EH (cell line): ENCODE measurements around the gene CCDC102A.

Experiments used
- DNase-seq: peaks from one replicate; pipeline ENCODE4 v3.0.0-alpha.2; 2015; ENCODE audit warnings: low read depth

Gene CCDC102A

GRCh38 chr16:57537581-57538234 lies 1.3 kb upstream of the CCDC102A start:
- DNase-seq: no peak

DNA sequence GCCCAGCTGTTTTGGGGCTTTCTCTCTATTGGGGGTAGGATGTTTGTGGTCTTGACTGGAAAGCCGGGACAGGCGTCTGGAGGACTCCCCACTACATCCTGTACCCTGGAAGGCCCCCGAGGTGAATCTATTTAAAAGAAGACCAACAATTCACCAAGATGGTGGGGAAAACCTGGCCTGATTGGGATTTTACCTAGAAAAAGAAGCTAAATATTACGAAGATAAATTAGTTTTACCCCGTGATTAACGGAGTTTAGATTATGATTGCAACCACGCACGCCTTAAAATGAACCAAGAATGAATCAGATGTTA lies 779 bp upstream of the CCDC102A start:
- DNase-seq: peak; percentile 27

GRCh38 chr16:57535680-57536305 lies 578 bp downstream of the CCDC102A start:
- DNase-seq: peak; percentile 89

GRCh38 chr16:57534881-57535658 lies 1.3 kb downstream of the CCDC102A start:
- no peak for DNase-seq

GRCh38 chr16:57534337-57534880 lies 2.0 kb downstream of the CCDC102A start:
- DNase-seq: no peak

- no peak for DNase-seq
Observed at GRCh38 chr16:57533431-57534336, 2.7 kb downstream of the CCDC102A start.

DNA sequence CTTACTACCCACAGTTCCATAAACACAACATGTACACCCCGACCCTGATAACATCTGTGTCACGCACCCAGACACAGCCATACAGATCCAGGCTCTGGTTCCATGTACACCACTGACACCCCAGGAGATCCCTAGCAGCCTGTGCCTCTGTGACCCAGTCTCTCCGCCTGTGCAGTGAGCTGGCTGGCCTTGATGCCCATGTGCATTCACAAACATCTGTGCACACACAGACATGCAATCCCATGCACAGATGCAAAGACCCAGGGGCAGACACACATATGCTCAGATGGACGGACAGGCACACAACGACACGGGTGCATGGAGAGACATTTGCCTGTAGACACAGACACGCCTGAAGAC lies 4.1 kb downstream of the CCDC102A start:
- DNase-seq: no peak

DNA sequence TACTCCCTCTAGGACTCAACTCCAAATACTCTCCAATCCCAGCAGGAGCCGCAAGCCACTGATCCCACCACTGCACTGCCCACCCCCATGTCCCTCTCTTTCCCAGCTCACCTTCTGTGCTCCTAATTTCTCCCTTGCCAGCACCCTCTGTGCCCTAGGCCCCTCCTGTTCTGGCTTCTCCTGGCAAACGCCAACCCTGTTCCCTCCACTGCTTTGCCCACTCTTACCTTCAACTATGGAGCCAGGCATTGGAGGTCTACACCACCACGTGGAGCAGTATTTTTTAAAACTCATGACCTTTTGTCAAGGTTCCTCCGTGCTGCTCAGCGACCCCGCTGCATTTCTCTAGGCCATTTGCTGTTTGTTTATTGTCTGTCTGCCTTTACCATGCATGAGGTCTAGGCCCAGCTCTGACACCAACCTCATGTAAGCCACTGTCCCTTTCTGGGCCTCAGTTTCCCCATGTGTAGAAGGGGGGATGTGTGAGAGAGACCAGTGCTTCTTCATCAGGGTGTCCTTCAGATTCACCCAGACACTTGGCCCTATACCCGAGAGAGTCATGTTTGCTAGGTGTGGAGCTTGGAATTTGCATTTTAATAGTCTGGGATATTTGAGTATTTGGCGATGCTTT lies 4.6 kb downstream of the CCDC102A start:
- no peak for DNase-seq

DNA sequence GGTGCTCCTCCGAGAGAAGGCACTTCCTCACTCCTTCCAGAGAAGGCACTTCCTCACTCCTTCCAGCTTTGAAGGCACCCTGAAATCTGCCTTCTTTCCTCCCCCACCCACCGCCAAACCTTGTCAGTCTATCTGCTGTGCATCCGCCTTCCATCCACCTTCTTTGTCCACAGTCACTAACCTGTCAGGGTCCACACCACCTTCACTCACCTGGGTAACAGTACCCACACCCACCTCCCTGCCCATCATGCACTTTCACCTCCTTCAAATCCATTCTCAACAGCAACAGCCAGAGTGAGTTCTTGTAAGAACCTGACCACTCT lies 5.2 kb downstream of the CCDC102A start:
- no peak for DNase-seq

GRCh38 chr16:57530522-57531252 lies 5.7 kb downstream of the CCDC102A start:
- no peak for DNase-seq

DNA sequence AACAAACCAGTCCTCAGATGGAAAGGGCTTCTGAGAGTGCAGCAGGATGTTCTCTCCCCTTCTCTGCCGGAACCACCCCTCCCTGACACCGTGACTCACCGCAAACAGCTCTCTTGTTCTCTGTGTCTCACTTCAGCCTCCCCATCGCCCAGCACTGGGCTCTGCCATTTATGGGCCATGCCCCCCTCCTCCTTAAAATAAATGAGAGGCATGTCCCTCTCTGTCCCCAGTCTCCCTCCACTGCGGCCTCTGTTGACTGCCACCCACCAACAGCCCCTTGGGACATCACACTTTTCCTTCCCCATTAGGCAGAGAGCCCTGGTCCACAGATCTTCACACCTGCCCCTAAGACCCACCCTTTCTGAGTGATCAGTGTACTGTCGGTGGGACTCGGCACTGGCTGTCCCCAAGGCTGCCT lies 6.3 kb downstream of the CCDC102A start:
- peak; percentile 72 for DNase-seq

- no peak for DNase-seq
Observed at GRCh38 chr16:57529391-57530103, 6.8 kb downstream of the CCDC102A start.

DNA sequence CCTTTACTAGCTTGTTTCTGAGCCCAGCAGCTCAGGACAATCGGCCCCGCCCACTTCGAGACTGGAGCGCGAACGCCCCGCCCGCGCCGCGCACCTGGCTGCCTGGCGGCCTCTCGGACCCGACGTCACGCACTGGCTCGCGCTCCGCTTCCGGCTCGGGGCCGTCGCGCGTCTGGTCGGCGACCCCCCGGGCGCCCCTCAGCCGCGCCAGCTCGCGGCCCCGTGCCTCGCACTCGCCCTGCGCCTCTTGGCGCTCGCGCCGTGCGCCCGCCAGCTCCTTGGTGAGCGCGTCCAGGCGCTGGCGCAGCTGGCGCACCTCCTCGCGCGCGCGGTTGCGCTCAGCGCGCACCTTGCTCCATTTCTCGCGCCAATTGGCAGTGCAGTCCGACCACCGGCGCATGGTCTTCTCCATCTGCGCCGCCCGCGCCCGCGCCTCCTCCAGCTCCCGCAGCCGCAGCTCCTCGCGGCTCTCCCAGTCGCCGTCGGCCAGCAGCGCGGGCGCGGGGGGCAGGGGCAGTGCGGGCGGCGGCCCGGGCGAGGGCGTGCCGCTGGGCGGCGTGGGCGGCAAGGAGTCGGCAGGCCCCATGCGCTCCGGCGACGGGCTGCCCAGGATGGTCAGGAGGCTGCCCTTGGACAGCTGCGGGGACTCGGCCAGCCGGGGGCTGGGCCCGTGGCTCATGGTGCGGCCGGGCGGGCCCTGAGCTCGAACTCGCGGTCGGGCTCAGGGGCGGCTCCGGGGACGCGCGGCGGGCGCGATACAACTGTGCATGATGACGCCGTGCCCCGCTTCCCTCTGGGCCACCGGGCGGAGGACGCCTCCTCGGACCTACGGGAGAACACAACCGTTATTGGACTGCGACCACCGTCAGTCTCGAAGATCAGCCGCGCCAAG lies 7.6 kb downstream of the CCDC102A start:
- DNase-seq: no peak

- no peak for DNase-seq
Observed at GRCh38 chr16:57527610-57528360, 8.6 kb downstream of the CCDC102A start.

DNA sequence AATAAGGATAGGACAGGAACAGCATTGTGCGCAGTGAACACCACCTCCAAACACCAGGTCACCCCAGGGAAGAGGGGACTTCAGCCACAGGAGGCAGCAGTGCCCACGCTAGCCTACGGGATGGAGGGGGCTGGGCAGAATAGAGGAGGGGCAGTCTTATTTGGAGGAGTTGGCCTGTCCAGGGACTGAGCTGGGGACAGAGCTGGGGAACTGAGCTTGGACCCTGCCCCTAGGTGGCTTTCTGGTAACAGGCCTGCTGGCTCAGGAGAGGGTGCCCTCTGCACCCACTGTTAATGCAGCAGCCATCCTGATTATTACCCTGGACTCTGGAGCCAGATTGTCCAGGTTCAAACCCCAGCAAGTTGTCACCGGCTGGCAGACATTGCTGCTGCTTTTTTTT lies 9.3 kb downstream of the CCDC102A start:
- DNase-seq: no peak

- DNase-seq: no peak
Observed at GRCh38 chr16:57526498-57526897, 9.9 kb downstream of the CCDC102A start.

- DNase-seq: no peak
Observed at GRCh38 chr16:57525761-57526160, 10.6 kb downstream of the CCDC102A start.

GRCh38 chr16:57522960-57523359 lies 13.4 kb downstream of the CCDC102A start:
- DNase-seq: no peak
